Measurements from ENCODE around the gene ERI3. TPM values are rescaled to one million over a fixed set of nuclear protein-coding genes. Genes with fewer than 3 reads are reported as not detected.

ERI3 gene
- total RNA-seq, 1 experiment from 2014 or later: 74.7 TPM

- H3K36me3 Mint-ChIP-seq: no peaks in the 10 kb centered on the region
- CTCF ChIA-PET: interaction anchor here (1.8 kb wide), 1 partner anchor 52 kb away, joined by 9 read pairs; no protein-coding TSS in a partner anchor
These were observed 28.9 kb downstream of the ERI3 start for GRCh38 chr1:44326024-44326701.

More at GRCh38 chr1:44326024-44326701, 28.9 kb downstream of the ERI3 start:
- ATAC-seq (no peak), DNase-seq (ENCODE audit: low spot score) (no peak)
- Mint-ChIP-seq H3K4me3 (no peak overlapping the region), H3K4me1 (peaks cover 29% of the 10 kb centered on the region), H3K27ac (no peak overlapping the region), H3K27me3 (ENCODE audit: low read depth) (no peaks in the 10 kb centered on the region), H3K9me3 (no peaks in the 10 kb centered on the region)
- POLR2A ChIA-PET: no interaction called here
- TF ChIP-seq E2F4 (CRISPR knock-in tag; IDR thresholded peaks at IDR 0.05; ENCODE audit: borderline replicate concordance, low read depth) (no peak), ZMAT4 (CRISPR knock-in tag; IDR thresholded peaks at IDR 0.05) (no peak), FOXP1 (CRISPR knock-in tag; IDR thresholded peaks at IDR 0.05; ENCODE audit: borderline replicate concordance) (no peak), ZNF416 (CRISPR knock-in tag; IDR thresholded peaks at IDR 0.05) (no peak), ZNF138 (CRISPR knock-in tag; conservative IDR thresholded peaks at IDR 0.05) (no peak), CDX4 (CRISPR knock-in tag; IDR thresholded peaks at IDR 0.05; ENCODE audit: borderline replicate concordance) (no peak), ZNF532 (CRISPR knock-in tag; IDR thresholded peaks at IDR 0.05; ENCODE audit: borderline replicate concordance) (no peak), CBFB (CRISPR knock-in tag; IDR thresholded peaks at IDR 0.05; ENCODE audit: low read depth) (no peak), CTCF (IDR thresholded peaks at IDR 0.05) (no peak), ARID4B (CRISPR knock-in tag; IDR thresholded peaks at IDR 0.05; ENCODE audit: borderline replicate concordance) (no peak), ZNF121 (CRISPR knock-in tag; IDR thresholded peaks at IDR 0.05) (no peak), TP53 (CRISPR knock-in tag; IDR thresholded peaks at IDR 0.05) (no peak), STAT6 (CRISPR knock-in tag; conservative IDR thresholded peaks at IDR 0.05; ENCODE audit: low read depth) (no peak)

All from WTC11 (cell line).